HepG2 (cell line): ENCODE measurements around the gene GTF3A. TPM values are rescaled to one million over a fixed set of nuclear protein-coding genes. Genes with fewer than 3 reads are reported as not detected.

Experiments
- CREM ChIP-seq, 2 experiments: sonication (generic) in 1 of 2; formaldehyde crosslinking in 1 of 2; IDR thresholded peaks; 2 replicates each; pipeline versions ENCODE4 v1.4.0 to v1.6.1; 2016 to 2020; ENCODE audit warnings: antibody characterized with exemption in 1 of 2, mild to moderate bottlenecking in 1 of 2, missing genetic modification reagents in 1 of 2
- DZIP1 ChIP-seq: sonication (generic); formaldehyde crosslinking; IDR thresholded peaks from 2 replicates; pipeline ENCODE4 v1.5.0; 2020; ENCODE audit warnings: mild to moderate bottlenecking, missing genetic modification reagents
- ESRRA ChIP-seq: sonication (generic); formaldehyde crosslinking; IDR thresholded peaks from 2 replicates; pipeline ENCODE4 v1.5.1; 2020; ENCODE audit warnings: mild to moderate bottlenecking, low read depth, missing genetic modification reagents
- HCFC1 ChIP-seq: fragments of 150-350 bp; IDR thresholded peaks from 2 replicates; pipeline ENCODE4 v1.6.1; 2014; ENCODE audit warnings: low read depth, low read length
- HNRNPL ChIP-seq: fragments of 200-400 bp; formaldehyde crosslinking; IDR thresholded peaks from 2 replicates; pipeline ENCODE4 v1.6.1; 2017; ENCODE audit warnings: mild to moderate bottlenecking, low read depth, low read length
- HNRNPLL ChIP-seq: fragments of 200-400 bp; formaldehyde crosslinking; IDR thresholded peaks from 2 replicates; pipeline ENCODE4 v1.6.1; 2017; ENCODE audit warnings: mild to moderate bottlenecking, low read depth, low read length; ENCODE audit not compliant: poor library complexity, severe bottlenecking
- NR2F1 ChIP-seq, 2 experiments: fragments of 450-650 bp in 1 of 2; formaldehyde crosslinking in 1 of 2; IDR thresholded peaks; 2 replicates each; pipeline versions ENCODE4 v1.5.0 to v1.6.1; 2016 to 2020; ENCODE audit warnings: mild to moderate bottlenecking in 1 of 2, missing compliant biosample characterization in 1 of 2, missing genetic modification reagents in 1 of 2, moderate library complexity in 1 of 2
- POGZ ChIP-seq: sonication (generic); formaldehyde crosslinking; IDR thresholded peaks from 2 replicates; pipeline ENCODE4 v1.4.0; 2020; ENCODE audit warnings: mild to moderate bottlenecking, missing genetic modification reagents
- SCMH1 ChIP-seq: sonication (generic); formaldehyde crosslinking; IDR thresholded peaks from 2 replicates; pipeline ENCODE4 v1.9.0; 2021; ENCODE audit warnings: missing genetic modification reagents, mild to moderate bottlenecking, borderline replicate concordance
- WIZ ChIP-seq: sonication (generic); formaldehyde crosslinking; IDR thresholded peaks from 2 replicates; pipeline ENCODE4 v1.5.1; 2020; ENCODE audit warnings: mild to moderate bottlenecking, missing genetic modification reagents
- XRCC5 ChIP-seq: fragments of 200-400 bp; formaldehyde crosslinking; optimal IDR thresholded peaks from 2 replicates; pipeline ENCODE3; 2017; ENCODE audit warnings: mild to moderate bottlenecking, low read length
- ZBTB21 ChIP-seq: sonication (generic); formaldehyde crosslinking; IDR thresholded peaks from 2 replicates; pipeline ENCODE4 v1.4.0; 2020; ENCODE audit warnings: missing genetic modification reagents
- ZBTB46 ChIP-seq: sonication (generic); formaldehyde crosslinking; IDR thresholded peaks from 2 replicates; pipeline ENCODE4 v1.4.0; 2020; ENCODE audit warnings: mild to moderate bottlenecking, missing genetic modification reagents, borderline replicate concordance
- ZC3H4 ChIP-seq: sonication (generic); formaldehyde crosslinking; IDR thresholded peaks from 2 replicates; pipeline ENCODE4 v1.4.0; 2020; ENCODE audit warnings: missing genetic modification reagents, borderline replicate concordance
- ZNF230 ChIP-seq: sonication (generic); formaldehyde crosslinking; IDR thresholded peaks from 2 replicates; pipeline ENCODE4 v1.4.0; 2020; ENCODE audit warnings: mild to moderate bottlenecking, missing genetic modification reagents
- ZNF414 ChIP-seq: sonication (generic); formaldehyde crosslinking; IDR thresholded peaks from 2 replicates; pipeline ENCODE4 v1.5.0; 2020; ENCODE audit warnings: missing genetic modification reagents
- ZNF484 ChIP-seq: sonication (generic); formaldehyde crosslinking; IDR thresholded peaks from 2 replicates; pipeline ENCODE4 v1.5.1; 2020; ENCODE audit warnings: mild to moderate bottlenecking, low read depth, missing genetic modification reagents, borderline replicate concordance
- ZNF761 ChIP-seq: sonication (generic); formaldehyde crosslinking; conservative IDR thresholded peaks from 2 replicates; pipeline ENCODE4 v1.4.0; 2020; ENCODE audit warnings: mild to moderate bottlenecking, missing genetic modification reagents
- ZNF782 ChIP-seq: sonication (generic); formaldehyde crosslinking; IDR thresholded peaks from 2 replicates; pipeline ENCODE4 v1.4.0; 2020; ENCODE audit warnings: missing genetic modification reagents, mild to moderate bottlenecking, borderline replicate concordance
- polyA plus RNA-seq, 8 experiments: library from polyadenylated mRNA; depleted of rRNA in 3 of 8; stranded (reverse) in 7 of 8; unstranded in 1 of 8; fragments of >200 nt; fragmentation: Illumina TruSeq in 4 of 8; extraction: Trizol in 4 of 8; gene quantifications; 2 replicates each; pipeline versions ENCODE4 v1.2.1 to v1.2.3, GENCODE V29; 2011 to 2016; ENCODE audit warnings: low read depth in 4 of 8, missing spikeins in 1 of 8, mixed read lengths in 1 of 8; ENCODE audit not compliant: insufficient read depth in 1 of 8
- total RNA-seq, 5 experiments: library from RNA; depleted of rRNA; stranded (reverse); fragments of >200 nt; fragmentation: Illumina TruSeq; extraction: Trizol; gene quantifications; 2 replicates each; pipeline ENCODE4 v1.2.3, GENCODE V29; 2016; ENCODE audit warnings: low read depth in 1 of 5
- TF ChIP-seq, protein P1 (sequence below): sonication (generic); formaldehyde crosslinking; IDR thresholded peaks from 2 replicates; pipeline ENCODE4 v1.5.1; 2020; ENCODE audit warnings: mild to moderate bottlenecking, missing genetic modification reagents, borderline replicate concordance
- TF ChIP-seq, protein P2 (sequence below): sonication (generic); formaldehyde crosslinking; IDR thresholded peaks from 2 replicates; pipeline ENCODE4 v1.4.0; 2020; ENCODE audit warnings: missing genetic modification reagents

The GTF3A gene
- total and polyA plus RNA-seq, 2 of the 13 experiments (the other 11 are each of a cell fraction or from before 2014, with no cell fraction given), result 42.1 to 176 TPM

GRCh38 chr13:27396252-27396846, 28.1 kb upstream of the GTF3A start (continued):
- TF ChIP-seq CREM (IDR thresholded peaks at IDR 0.05) (peak; percentile 74), CREM (CRISPR knock-in tag; IDR thresholded peaks at IDR 0.05) (no peak), ZNF782 (CRISPR knock-in tag) (no peak; the same call in 1 of the 2 replicates), ESRRA (no peak), ZNF414 (CRISPR knock-in tag) (peak; percentile 46; the same call in 1 of the 2 replicates), ZBTB46 (no peak), HCFC1 (no peak), ZNF484 (CRISPR knock-in tag) (no peak), XRCC5 (no peak), ZBTB21 (CRISPR knock-in tag) (peak; percentile 57; the same call in 1 of the 2 replicates), HNRNPL (0 out of 2 replicates have a peak, but pooled peaks have one; percentile 35), WIZ (no peak), DZIP1 (no peak), ZNF230 (CRISPR knock-in tag) (no peak), HNRNPLL (no peak), NR2F1 (CRISPR knock-in tag; IDR thresholded peaks at IDR 0.05) (no peak), ZNF761 (CRISPR knock-in tag) (no peak), ZC3H4 (CRISPR knock-in tag) (no peak), POGZ (CRISPR knock-in tag) (peak; percentile 83), SCMH1 (no peak)
- TF ChIP-seq, protein P1, sequence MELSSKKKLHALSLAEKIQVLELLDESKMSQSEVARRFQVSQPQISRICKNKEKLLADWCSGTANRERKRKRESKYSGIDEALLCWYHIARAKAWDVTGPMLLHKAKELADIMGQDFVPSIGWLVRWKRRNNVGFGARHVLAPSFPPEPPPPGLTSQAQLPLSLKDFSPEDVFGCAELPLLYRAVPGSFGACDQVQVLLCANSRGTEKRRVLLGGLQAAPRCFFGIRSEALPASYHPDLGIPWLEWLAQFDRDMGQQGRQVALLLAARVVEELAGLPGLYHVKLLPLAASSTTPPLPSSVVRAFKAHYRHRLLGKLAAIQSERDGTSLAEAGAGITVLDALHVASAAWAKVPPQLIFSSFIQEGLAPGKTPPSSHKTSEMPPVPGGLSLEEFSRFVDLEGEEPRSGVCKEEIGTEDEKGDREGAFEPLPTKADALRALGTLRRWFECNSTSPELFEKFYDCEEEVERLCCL (CRISPR knock-in tag), result no peak
- TF ChIP-seq, protein P2, sequence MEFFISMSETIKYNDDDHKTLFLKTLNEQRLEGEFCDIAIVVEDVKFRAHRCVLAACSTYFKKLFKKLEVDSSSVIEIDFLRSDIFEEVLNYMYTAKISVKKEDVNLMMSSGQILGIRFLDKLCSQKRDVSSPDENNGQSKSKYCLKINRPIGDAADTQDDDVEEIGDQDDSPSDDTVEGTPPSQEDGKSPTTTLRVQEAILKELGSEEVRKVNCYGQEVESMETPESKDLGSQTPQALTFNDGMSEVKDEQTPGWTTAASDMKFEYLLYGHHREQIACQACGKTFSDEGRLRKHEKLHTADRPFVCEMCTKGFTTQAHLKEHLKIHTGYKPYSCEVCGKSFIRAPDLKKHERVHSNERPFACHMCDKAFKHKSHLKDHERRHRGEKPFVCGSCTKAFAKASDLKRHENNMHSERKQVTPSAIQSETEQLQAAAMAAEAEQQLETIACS, result no peak
